ENCODE measurements around the gene OR4D6. TPM values are rescaled to one million over a fixed set of nuclear protein-coding genes. Genes with fewer than 3 reads are reported as not detected.

Gene OR4D6
- total RNA-seq, result not detected

DNA sequence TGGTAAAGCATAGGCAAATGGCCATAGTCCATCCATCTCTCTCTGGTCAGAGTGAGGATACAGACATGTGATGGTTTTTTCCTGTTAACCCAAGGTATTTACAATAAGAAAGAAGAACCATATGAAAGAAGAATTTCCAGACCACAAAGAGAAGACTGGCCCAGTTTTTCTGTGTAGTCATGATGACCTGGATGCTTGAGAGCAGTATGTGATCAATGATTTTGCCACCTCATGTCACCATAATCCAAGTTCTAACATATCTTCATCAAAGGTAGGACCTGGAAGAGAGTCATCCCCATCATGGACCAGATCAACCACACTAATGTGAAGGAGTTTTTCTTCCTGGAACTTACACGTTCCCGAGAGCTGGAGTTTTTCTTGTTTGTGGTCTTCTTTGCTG is at the start of gene OR4D6:
TSS of gene OR4D6 (plus strand) at position 301 of the 400 bp plus-strand sequence. CDS start at position 301, 0 bp downstream.
- WGBS, 2 donors, result 80 to 86% methylated on average over 2 of the region's 2 CpGs
- no peaks in the 10 kb centered on the region for H3K36me3 ChIP-seq
- no peak within 1 kb of the TSS for H3K27ac ChIP-seq
- no peak within 1 kb of the TSS for H3K4me3 ChIP-seq
- TF ChIP-seq, protein P1, sequence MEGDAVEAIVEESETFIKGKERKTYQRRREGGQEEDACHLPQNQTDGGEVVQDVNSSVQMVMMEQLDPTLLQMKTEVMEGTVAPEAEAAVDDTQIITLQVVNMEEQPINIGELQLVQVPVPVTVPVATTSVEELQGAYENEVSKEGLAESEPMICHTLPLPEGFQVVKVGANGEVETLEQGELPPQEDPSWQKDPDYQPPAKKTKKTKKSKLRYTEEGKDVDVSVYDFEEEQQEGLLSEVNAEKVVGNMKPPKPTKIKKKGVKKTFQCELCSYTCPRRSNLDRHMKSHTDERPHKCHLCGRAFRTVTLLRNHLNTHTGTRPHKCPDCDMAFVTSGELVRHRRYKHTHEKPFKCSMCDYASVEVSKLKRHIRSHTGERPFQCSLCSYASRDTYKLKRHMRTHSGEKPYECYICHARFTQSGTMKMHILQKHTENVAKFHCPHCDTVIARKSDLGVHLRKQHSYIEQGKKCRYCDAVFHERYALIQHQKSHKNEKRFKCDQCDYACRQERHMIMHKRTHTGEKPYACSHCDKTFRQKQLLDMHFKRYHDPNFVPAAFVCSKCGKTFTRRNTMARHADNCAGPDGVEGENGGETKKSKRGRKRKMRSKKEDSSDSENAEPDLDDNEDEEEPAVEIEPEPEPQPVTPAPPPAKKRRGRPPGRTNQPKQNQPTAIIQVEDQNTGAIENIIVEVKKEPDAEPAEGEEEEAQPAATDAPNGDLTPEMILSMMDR (IDR thresholded peaks at IDR 0.05), result no peak
- no peaks in the 10 kb centered on the region for H3K4me1 ChIP-seq
- no peaks in the 10 kb centered on the region for H3K27me3 ChIP-seq
- H3K9me3 ChIP-seq, result no peaks in the 10 kb centered on the region
- no peak for DNase-seq (ENCODE audit: low spot score in 2 of 2)

DNA sequence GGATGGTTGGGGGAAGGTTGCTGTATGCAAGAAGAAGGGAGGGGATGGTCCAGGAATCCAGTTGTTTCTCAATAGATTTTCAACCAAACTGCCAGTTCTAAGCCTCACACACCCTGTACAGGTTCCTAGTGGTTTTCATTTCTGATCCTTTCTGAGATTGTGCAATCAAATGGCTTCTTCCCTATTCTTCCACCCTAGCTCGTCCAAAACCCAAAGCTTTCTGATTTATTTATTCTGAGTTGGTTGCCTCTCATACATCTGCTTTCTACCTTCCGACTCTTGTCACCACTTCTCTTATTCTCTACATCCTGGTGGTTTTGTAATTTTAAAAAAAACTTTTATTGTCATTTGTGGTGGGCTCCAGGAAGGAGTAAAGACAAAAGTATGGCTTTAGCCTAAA is 43.1 kb upstream of the OR4D6 start:
- Histone ChIP-seq H3K36me3 (no peaks in the 10 kb centered on the region), H3K27ac (no peak overlapping the region), H3K4me3 (no peak overlapping the region), H3K27me3 (no peaks in the 10 kb centered on the region), H3K9me3 (peaks cover 0 to 22% (median 0%) of the 10 kb centered on the region in 4 donors), H3K4me1 (peaks cover 0 to 3% (median 0%) of the 10 kb centered on the region in 4 donors)
- TF ChIP-seq POLR2A (IDR thresholded peaks at IDR 0.05) (no peak), EP300 (IDR thresholded peaks at IDR 0.05) (no peak)
- TF ChIP-seq, protein P1 (IDR thresholded peaks at IDR 0.05), result no peak
- WGBS, 2 donors, result 64 to 72% methylated on average over 2 of the region's 2 CpGs
- no peak for DNase-seq (ENCODE audit: low spot score in 2 of 2)

DNA sequence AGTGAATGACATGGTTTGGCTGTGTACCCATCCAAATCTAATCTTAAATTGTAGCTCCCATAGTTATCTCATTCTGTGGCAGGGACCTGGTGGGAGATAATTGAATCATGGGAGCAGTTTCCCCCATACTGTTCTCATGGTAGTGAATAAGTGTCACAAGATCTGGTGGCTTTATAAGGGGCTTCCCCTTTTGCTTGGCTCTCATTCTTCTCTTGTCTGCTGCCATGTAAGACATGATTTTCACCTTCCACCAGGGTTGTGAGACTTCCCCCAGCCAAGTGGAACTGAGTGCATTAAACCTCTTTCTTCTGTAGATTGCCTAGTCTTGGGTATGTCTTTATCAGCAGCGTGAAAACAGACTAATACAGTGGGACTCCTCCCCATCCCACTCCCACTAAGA is 41.6 kb upstream of the OR4D6 start:
- WGBS, 2 donors, result 89 to 91% methylated on average over 1 of the region's 1 CpG
- TF ChIP-seq POLR2A (IDR thresholded peaks at IDR 0.05), result no peak
- TF ChIP-seq, protein P1 (IDR thresholded peaks at IDR 0.05), result no peak
- no peak for TF ChIP-seq EP300 (IDR thresholded peaks at IDR 0.05)

DNA sequence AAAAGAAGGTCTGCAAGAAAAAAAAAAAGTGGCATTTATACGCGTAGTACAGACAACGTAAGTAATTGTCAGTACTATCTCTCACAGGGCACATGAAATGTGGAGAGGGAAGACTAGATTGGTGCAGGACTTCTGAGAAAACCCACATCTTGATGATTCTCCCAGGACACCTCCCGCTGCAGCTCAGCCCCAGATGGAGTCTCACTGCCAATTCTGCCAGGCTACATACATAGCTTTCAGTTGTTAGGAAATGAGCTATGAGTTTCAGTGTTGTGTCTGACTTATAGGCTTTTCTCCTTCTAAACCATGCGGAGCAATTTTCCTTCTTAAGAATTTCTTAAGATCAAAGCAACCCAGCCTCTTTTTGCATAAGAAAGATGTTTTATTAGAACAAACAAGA is 40.1 kb upstream of the OR4D6 start:
- Histone ChIP-seq H3K36me3 (no peaks in the 10 kb centered on the region), H3K9me3 (no peaks in the 10 kb centered on the region), H3K4me3 (no peak overlapping the region), H3K4me1 (peaks cover 0 to 3% (median 0%) of the 10 kb centered on the region in 4 donors), H3K27ac (no peak overlapping the region), H3K27me3 (no peaks in the 10 kb centered on the region)
- no peak for DNase-seq (ENCODE audit: low spot score in 2 of 2)
- 79 to 88% methylated on average over 5 of the region's 5 CpGs for WGBS, 2 donors
- TF ChIP-seq EP300 (IDR thresholded peaks at IDR 0.05), result no peak

More for the DNA sequence above, 41.6 kb upstream of the OR4D6 start:
- Histone ChIP-seq H3K9me3 (peaks cover 0 to 7% (median 0%) of the 10 kb centered on the region in 4 donors), H3K4me1 (peaks cover 0 to 3% (median 0%) of the 10 kb centered on the region in 4 donors), H3K27ac (no peak overlapping the region), H3K27me3 (no peaks in the 10 kb centered on the region), H3K4me3 (no peak overlapping the region), H3K36me3 (no peaks in the 10 kb centered on the region)
- DNase-seq (ENCODE audit: low spot score in 2 of 2), result no peak

DNA sequence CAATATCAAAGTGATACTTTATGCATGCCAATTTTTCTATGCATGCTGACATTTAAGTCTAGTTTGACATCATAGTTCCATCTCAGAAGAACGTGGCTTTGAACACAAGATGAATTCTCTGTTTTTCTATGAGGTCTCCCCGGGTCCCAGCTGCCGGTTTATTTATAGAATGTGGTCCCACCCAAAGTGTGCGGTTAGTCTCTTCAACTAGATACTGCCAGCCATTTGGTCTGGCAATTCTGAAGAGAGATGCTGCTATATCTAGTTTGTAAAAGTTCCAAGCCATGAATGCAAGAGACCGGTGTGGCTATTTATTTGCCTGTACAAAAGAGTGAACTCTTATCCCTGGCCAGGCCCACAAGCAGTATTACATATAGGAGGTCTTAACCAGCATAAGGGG is 39.7 kb upstream of the OR4D6 start:
- H3K4me1 ChIP-seq, result peaks cover 0 to 3% (median 0%) of the 10 kb centered on the region in 4 donors
- no peak for TF ChIP-seq POLR2A (IDR thresholded peaks at IDR 0.05)
- TF ChIP-seq, protein P1 (IDR thresholded peaks at IDR 0.05), result no peak
- no peak for TF ChIP-seq EP300 (IDR thresholded peaks at IDR 0.05)
- H3K27me3 ChIP-seq, result no peaks in the 10 kb centered on the region
- WGBS, 2 donors, result 30 to 38% methylated on average over 5 of the region's 5 CpGs
- no peaks in the 10 kb centered on the region for H3K36me3 ChIP-seq
- DNase-seq (ENCODE audit: low spot score in 2 of 2), result no peak
- no peak overlapping the region for H3K4me3 ChIP-seq
- no peak overlapping the region for H3K27ac ChIP-seq
- H3K9me3 ChIP-seq, result no peaks in the 10 kb centered on the region

DNA sequence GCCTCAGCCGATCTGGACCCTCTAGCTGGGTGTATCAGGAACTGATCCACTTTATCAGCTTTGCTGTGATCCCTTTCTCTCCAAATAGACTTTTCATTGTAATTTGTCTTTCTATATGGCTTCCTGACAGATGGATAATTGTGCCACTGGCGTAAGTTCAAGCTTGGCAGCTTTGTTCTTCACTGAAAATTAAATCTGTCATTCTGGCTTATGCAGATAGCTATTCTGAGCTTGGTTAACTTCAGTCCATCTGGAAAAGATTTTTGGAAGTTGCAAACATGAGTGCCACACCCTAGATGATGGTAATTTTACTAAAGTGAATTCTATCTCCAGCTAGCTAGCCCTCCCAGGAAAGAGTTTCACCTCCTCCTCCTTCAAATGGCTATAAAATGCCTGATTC is 38.6 kb upstream of the OR4D6 start:
- DNase-seq (ENCODE audit: low spot score in 2 of 2), result no peak
- Histone ChIP-seq H3K4me1 (peaks cover 0 to 3% (median 0%) of the 10 kb centered on the region in 4 donors), H3K36me3 (no peaks in the 10 kb centered on the region), H3K4me3 (no peak overlapping the region), H3K27ac (no peak overlapping the region), H3K9me3 (no peaks in the 10 kb centered on the region), H3K27me3 (no peaks in the 10 kb centered on the region)
- TF ChIP-seq EP300 (IDR thresholded peaks at IDR 0.05), result no peak
- no peak for TF ChIP-seq POLR2A (IDR thresholded peaks at IDR 0.05)
- TF ChIP-seq, protein P1 (IDR thresholded peaks at IDR 0.05), result no peak
- WGBS, 2 donors, result 53 to 56% methylated on average over 2 of the region's 2 CpGs

Data from tibial nerve (tissue), 4 donors.